AG09309 (cell line): Measurements from ENCODE around the gene HAPLN2.

ENCODE experiments used
- DNase-seq: peaks from one replicate; pipeline ENCODE4 v3.0.0-alpha.2; 2010; ENCODE audit warnings: low read depth
- H3K4me3 ChIP-seq: 2 replicates; pipeline ENCODE4 v1.5.1; 2011; ENCODE audit warnings: mild to moderate bottlenecking, low read depth, low read length, moderate library complexity; ENCODE audit not compliant: control insufficient read depth
- TF ChIP-seq, protein P1 (sequence below): IDR thresholded peaks from 2 replicates; pipeline ENCODE4 v1.5.1; 2011; ENCODE audit warnings: mild to moderate bottlenecking, low read depth, low read length, inconsistent platforms; ENCODE audit not compliant: insufficient read depth, control insufficient read depth; ENCODE audit errors: missing control alignments

HAPLN2 gene

GRCh38 chr1:156640842-156641706, 21.9 kb downstream of the HAPLN2 start:
- no peak overlapping the region for H3K4me3 ChIP-seq
- no peak for DNase-seq
- TF ChIP-seq, protein P1, sequence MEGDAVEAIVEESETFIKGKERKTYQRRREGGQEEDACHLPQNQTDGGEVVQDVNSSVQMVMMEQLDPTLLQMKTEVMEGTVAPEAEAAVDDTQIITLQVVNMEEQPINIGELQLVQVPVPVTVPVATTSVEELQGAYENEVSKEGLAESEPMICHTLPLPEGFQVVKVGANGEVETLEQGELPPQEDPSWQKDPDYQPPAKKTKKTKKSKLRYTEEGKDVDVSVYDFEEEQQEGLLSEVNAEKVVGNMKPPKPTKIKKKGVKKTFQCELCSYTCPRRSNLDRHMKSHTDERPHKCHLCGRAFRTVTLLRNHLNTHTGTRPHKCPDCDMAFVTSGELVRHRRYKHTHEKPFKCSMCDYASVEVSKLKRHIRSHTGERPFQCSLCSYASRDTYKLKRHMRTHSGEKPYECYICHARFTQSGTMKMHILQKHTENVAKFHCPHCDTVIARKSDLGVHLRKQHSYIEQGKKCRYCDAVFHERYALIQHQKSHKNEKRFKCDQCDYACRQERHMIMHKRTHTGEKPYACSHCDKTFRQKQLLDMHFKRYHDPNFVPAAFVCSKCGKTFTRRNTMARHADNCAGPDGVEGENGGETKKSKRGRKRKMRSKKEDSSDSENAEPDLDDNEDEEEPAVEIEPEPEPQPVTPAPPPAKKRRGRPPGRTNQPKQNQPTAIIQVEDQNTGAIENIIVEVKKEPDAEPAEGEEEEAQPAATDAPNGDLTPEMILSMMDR, result no peak

DNA sequence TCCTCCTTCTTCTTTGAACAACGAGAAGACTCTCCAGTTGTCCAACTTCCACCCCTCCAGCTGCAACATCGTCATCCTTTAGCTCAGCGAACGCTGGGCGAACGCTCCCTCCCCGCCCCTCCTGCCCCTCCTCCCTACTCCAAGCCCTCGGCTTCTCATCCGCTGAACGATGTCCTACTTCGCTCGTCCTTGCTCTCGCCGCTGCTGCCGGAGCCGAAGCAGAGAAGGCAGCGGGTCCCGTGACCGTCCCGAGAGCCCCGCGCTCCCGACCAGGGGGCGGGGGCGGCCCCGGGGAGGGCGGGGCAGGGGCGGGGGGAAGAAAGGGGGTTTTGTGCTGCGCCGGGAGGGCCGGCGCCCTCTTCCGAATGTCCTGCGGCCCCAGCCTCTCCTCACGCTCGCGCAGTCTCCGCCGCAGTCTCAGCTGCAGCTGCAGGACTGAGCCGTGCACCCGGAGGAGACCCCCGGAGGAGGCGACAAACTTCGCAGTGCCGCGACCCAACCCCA, 22.6 kb downstream of the HAPLN2 start, which contains the start of gene BCAN:
Gene BCAN, plus strand, starts transcription at position 357 of the 504 bp plus-strand sequence. CDS start 3,938 bp downstream, outside the sequence.
- no peak for DNase-seq
- no peak within 1 kb of the TSS for H3K4me3 ChIP-seq
- TF ChIP-seq, protein P1, result no peak

- no peak overlapping the region for H3K4me3 ChIP-seq
- DNase-seq, result no peak
- TF ChIP-seq, protein P1, result no peak
Measured at GRCh38 chr1:156642265-156643048, 23.2 kb downstream of the HAPLN2 start.

DNA sequence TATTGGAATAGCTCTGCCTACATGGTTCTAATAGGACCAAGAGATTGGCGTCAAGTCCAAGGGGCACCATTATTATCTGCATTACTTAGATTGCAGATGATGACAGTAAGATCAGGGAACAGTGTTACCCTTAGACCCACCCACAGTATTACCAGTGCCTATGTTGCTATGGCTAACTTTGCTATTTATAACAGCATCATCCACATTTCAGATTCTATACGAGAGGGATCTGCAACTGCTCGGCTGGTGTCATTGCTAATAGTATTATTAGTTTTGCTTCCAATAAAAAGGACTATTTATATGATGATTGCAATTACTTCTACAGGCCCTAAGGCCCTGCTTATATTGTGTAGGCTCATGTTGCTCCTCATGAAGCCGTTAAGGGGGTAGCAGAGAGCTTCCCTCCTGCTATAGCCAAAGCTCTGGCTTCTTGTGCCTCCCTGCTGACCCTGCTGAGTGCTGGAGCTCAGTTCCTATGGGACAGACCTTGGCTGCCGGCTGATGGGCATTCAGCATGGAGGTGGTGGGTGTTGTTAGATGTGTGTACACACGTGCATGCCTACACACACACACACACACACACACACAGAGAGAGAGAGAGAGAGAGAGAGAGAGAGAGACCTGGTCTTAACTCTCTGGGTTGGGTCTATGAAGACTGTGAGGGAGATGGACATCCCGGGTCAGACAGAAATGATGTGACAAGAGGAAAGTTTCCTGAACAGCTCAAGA, 24.0 kb downstream of the HAPLN2 start:
- H3K4me3 ChIP-seq, result no peak overlapping the region

DNA sequence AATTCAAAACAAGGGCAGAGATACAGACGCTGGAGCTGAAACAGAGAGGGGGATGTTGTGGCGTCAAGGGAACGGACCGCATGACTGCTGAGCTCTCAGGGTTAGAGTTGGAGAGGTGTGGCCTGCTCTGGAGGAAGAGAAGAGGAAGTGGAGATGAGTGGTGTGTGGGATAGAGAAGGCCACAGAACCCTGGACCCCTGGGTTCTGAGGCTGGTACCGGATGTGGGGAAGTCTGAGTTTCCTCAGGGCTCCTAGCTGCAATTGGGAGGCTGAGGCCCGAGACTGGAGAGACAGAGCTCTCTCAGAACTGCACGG, 24.5 kb downstream of the HAPLN2 start:
- DNase-seq, result no peak
- TF ChIP-seq, protein P1, result no peak
- H3K4me3 ChIP-seq, result no peak overlapping the region

More for the DNA sequence above, 24.0 kb downstream of the HAPLN2 start:
- TF ChIP-seq, protein P1, result no peak
- DNase-seq, result no peak

DNA sequence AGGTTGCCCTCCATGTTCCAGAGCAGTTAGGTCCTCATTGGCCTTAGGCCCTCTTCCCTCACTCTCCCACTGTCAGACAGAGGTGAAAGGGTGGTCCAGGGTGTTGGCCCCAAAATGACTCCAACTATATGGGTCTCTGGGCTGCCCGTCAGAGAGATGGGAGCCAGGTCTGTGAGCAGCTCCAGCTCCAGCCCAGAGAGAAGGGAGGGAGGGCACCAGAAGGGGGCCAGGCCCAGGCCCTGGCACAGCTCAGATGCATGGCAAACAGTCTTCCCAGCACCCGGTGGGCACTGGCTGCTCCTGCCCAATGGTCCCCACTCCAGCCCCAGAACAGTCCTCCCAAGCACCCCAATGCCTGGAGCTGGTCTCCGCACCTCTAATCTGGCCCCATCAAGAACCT, 24.9 kb downstream of the HAPLN2 start:
- TF ChIP-seq, protein P1, result no peak
- H3K4me3 ChIP-seq, result no peak overlapping the region
- DNase-seq, result no peak
